ENCODE measurements around the gene TMEFF1. TPM values are rescaled to one million over a fixed set of nuclear protein-coding genes. Genes with fewer than 3 reads are reported as not detected.

Gene TMEFF1
- total RNA-seq, 1 experiment from 2014 or later: 65.5 TPM

GRCh38 chr9:100472268-100472667 lies 681 bp upstream of the TMEFF1 start:
- H4K20me1 ChIP-seq (ENCODE audit: control insufficient read depth, insufficient read depth, insufficient read length): no peaks in the 10 kb centered on the region
- H3K36me3 Mint-ChIP-seq (ENCODE audit: insufficient read depth in 1 of 3, low read depth in 3 of 3): peaks cover 1 to 9% (median 2%) of the 10 kb centered on the region in 3 experiments; a peak in 4 of 7 replicates
- no peaks in the 10 kb centered on the region; a peak in 1 of 5 replicates for H3K9me3 Mint-ChIP-seq
- no peak overlapping the region for H2BK15ac ChIP-seq (ENCODE audit: low read depth, low read length)
- H3K27me3 ChIP-seq (ENCODE audit: insufficient read depth, low read length): no peaks in the 10 kb centered on the region
- no peak overlapping the region for H4K5ac ChIP-seq (ENCODE audit: insufficient read length, low read depth, low read length)
- no peak overlapping the region for H2BK12ac ChIP-seq (ENCODE audit: insufficient read length, low read depth, low read length)
- H3K9me3 ChIP-seq (ENCODE audit: control insufficient read depth, low read depth, low read length): no peaks in the 10 kb centered on the region
- TF ChIP-seq CTCF (conservative IDR thresholded peaks at IDR 0.05): no peak
- no peaks in the 10 kb centered on the region for H3K27me3 Mint-ChIP-seq (ENCODE audit: low read depth)
- no peak overlapping the region for H3K4ac ChIP-seq (ENCODE audit: low read depth, low read length)
- H3K14ac ChIP-seq (ENCODE audit: insufficient read depth, low read length): no peak overlapping the region; the same call in 1 of the 2 replicates
- no peak overlapping the region for H3K27ac ChIP-seq (ENCODE audit: insufficient read length, low read depth, low read length)
- peaks cover 6% of the 10 kb centered on the region; the same call in 1 of the 2 replicates for H3K4me1 ChIP-seq (ENCODE audit: insufficient read depth, low read length)
- H3K4me2 ChIP-seq (ENCODE audit: insufficient read depth, insufficient read length, low read length): peak overlapping the region; percentile 66
- peak overlapping the region; percentile 88 to 96 (median 91); a peak in 5 of 7 replicates for H3K27ac Mint-ChIP-seq
- H3K79me1 ChIP-seq (ENCODE audit: insufficient read depth, low read depth, low read length, poor library complexity, severe bottlenecking): no peaks in the 10 kb centered on the region
- H3K9ac ChIP-seq (ENCODE audit: extremely low read depth, insufficient read length, low read length): peak overlapping the region; percentile 12
- peak overlapping the region; percentile 66 to 84 for H3K4me3 Mint-ChIP-seq
- H3K56ac ChIP-seq (ENCODE audit: insufficient read length, low read depth, low read length): no peak overlapping the region
- no peak for DNase-seq
- no peak overlapping the region for H2BK120ac ChIP-seq (ENCODE audit: low read depth, low read length, poor library complexity, severe bottlenecking)
- peaks cover 35 to 42% of the 10 kb centered on the region in 2 experiments for H3K4me1 Mint-ChIP-seq
- H2BK20ac ChIP-seq (ENCODE audit: low read depth, low read length, poor library complexity, severe bottlenecking): no peak overlapping the region
- no peak overlapping the region for H3K23ac ChIP-seq (ENCODE audit: insufficient read length, low read depth, low read length)
- peaks cover 19% of the 10 kb centered on the region; the same call in 1 of the 2 replicates for H3K79me2 ChIP-seq (ENCODE audit: insufficient read depth, low read length)
- WGBS (ENCODE audit: extremely low coverage, insufficient read length, low lambda C conversion rate): no CpG with 5 or more reads among the region's 3 CpGs
- no peak overlapping the region for H2AK5ac ChIP-seq (ENCODE audit: insufficient read length, low read length)
- no peak overlapping the region for H2AFZ ChIP-seq (ENCODE audit: low read length)
- no peak overlapping the region for H4K8ac ChIP-seq (replicated peaks; ENCODE audit: insufficient read length, low read depth, low read length)
- no peak overlapping the region for H3T11ph ChIP-seq (ENCODE audit: low read length)
- H4K91ac ChIP-seq (ENCODE audit: insufficient read length, low read depth, low read length): no peak overlapping the region
- peaks cover 12% of the 10 kb centered on the region for H3K23me2 ChIP-seq (ENCODE audit: insufficient read length, low read depth, low read length, poor library complexity, severe bottlenecking)
- no peak overlapping the region for H3K18ac ChIP-seq (ENCODE audit: insufficient read length, low read depth, low read length)
- no peak overlapping the region for H2BK5ac ChIP-seq (ENCODE audit: insufficient read length, low read length)
